Activated naive CD4-positive, alpha-beta T cell treated with anti-CD3 and anti-CD28 coated beads, Interleukin-2, amount 50 U/mL, for 72 hours (primary cell): ENCODE measurements around the gene RABGAP1L. TPM values are rescaled to one million over a fixed set of nuclear protein-coding genes. Genes with fewer than 3 reads are reported as not detected.
A peak's percentile ranks its signal among the peaks of the same experiment; 100 is the strongest.

Source experiments
- ATAC-seq, 2 donors: fragments of 150-1000 bp; cut with Tn5 transposase; 2 replicates each; pipeline ENCODE4 v1.10.0; 2021; ENCODE audit warnings: mild to moderate bottlenecking in 2 of 2, moderate library complexity in 2 of 2
- DNase-seq, 2 donors: peaks; one replicate each; pipeline ENCODE4 v3.0.0; 2021 to 2022; ENCODE audit warnings: low spot score in 2 of 2
- H3K27ac Mint-ChIP-seq, 2 donors: one replicate each; pipeline ENCODE4 v1.8.0; 2022; ENCODE audit warnings: mild to moderate bottlenecking in 2 of 2, mixed read lengths in 2 of 2
- H3K36me3 Mint-ChIP-seq, 2 donors: one replicate each; pipeline ENCODE4 v1.8.0; 2022; ENCODE audit warnings: mixed read lengths in 2 of 2
- H3K9me3 Mint-ChIP-seq, 2 donors: one replicate each; pipeline ENCODE4 v1.8.0; 2022; ENCODE audit warnings: mixed read lengths in 2 of 2
- total RNA-seq, 2 donors: library from RNA; stranded (reverse); gene quantifications; one replicate each; pipeline ENCODE4 v1.2.3, GENCODE V29; 2022

The RABGAP1L gene
- total RNA-seq, 2 donors from 2014 or later = 24.0 to 26.8 TPM

DNA sequence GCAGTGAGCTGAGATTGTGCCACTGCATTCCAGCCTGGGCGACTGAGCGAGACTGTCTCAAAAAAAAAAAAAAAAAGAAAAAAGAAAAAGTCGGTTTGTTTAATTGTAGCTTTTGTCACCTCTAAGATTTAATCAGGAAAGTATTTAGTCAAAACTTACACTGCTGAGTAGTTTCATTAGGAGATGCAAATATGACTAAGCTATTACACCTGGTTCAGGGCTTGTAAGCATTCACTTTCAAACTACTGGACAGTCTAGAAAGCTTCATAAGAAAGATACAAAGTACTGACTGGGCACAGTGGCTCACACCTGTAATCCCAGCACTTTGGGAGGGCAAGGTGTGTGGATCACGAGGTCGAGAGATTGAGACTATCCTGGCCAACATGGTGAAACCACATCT lies 764.5 kb downstream of the RABGAP1L start:
- Mint-ChIP-seq H3K36me3 (peaks cover 5 to 19% of the 10 kb centered on the region in 2 donors), H3K27ac (no peak overlapping the region), H3K9me3 (peaks cover 9 to 16% of the 10 kb centered on the region in 2 donors)
- ATAC-seq = peak in 1 of 2 donors; percentile 95
- DNase-seq = no peak

DNA sequence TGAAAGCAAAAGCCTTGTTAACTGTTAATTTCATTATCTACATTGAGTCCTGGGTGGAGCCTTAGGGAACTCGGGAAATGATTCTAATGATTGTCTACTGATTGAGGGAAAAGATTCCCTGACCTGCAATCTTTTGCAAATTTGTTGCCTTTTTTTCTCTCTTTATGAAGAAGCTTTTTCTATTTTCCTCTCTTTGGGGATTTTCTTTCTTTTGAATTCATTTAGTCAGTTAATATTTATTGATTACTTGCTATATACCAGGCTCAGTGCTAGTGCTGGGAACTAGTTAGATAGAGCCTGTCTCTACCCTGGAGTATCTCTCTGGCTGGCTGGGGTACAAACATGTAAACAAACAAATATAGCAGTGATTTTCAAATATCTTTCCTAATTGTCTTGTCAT lies 769.2 kb downstream of the RABGAP1L start:
- Mint-ChIP-seq H3K36me3 (peaks cover 5 to 8% of the 10 kb centered on the region in 2 donors), H3K9me3 (peaks cover 6 to 7% of the 10 kb centered on the region in 2 donors), H3K27ac (no peak overlapping the region)
- ATAC-seq (no peak), DNase-seq (no peak)

DNA sequence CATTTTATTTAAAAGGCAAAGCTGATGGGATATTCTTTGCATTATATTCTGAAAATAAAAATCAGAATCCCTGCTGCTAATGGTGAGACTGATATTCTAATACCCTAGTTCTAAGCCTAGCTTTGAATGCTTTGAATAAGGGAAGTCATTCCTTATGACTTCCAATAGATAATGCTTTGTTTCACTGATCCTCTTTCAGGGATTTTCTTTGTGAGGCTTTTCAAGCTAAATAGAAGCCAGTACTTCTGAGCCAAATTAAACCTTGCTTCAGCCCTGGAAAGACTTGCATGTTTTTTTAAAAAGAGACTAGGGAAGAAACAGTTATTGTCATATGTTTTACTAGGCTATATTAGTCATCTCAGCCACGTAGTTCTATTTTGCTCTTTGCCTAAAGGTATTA lies 771.9 kb downstream of the RABGAP1L start:
- ATAC-seq (no peak), DNase-seq (no peak)
- no peaks in the 10 kb centered on the region for H3K9me3 Mint-ChIP-seq
- H3K36me3 Mint-ChIP-seq = no peaks in the 10 kb centered on the region
- no peak overlapping the region for H3K27ac Mint-ChIP-seq

DNA sequence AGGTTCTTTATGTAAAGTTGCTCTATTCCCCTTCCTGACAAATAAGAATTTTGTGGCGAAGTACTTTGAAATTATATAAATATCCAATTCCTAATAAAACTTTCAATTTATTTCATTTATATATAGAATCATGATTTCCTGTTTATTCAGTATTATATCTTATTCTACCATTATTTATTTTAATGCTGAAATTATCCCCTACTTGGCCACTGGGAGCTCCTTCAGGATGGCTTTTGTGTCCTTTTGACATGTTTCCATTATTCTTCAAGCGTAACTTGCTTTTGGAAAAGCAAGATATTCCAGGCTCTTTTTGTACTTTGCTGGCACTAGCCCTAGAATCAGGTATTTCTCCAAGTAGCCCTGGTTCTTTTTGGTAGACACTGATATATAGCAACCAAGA lies 773.3 kb downstream of the RABGAP1L start:
- Mint-ChIP-seq H3K9me3 (no peaks in the 10 kb centered on the region), H3K27ac (no peak overlapping the region), H3K36me3 (no peaks in the 10 kb centered on the region)
- no peak for ATAC-seq
- no peak for DNase-seq

DNA sequence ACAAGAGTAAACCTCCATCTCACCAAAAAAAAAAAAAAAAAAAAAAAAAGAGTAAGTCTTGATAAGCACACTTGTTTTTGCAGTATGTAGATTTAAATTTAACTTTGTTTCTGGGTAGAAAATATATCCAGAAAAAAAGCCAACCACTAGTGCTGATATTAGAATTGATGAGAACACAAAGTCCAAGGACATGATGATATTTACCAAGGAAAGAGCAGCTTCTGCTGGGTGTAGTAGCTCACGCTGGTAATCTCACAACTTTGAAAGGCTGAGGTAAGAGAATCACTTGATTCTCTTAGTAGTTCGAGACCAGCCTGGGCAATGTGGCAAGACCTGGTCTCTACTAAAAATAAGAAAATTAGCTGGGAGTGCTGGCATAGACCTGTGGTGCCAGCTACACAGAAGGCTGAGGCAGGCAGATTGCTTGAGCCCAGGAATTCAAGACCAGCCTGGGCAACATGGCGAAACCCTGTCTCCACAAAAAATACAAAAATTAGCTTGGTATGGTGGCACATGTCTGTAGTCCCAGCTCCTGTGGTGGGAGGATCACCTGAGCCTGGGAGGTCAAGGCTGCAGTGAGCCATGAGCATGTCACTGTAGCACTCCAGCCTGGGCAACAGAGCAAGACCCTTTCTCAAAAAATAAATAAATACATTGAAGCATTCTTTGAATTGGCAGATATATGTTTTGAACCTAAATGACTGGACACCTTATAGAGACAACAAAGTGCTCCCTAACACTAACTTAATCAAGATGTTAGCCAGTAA lies 776.8 kb downstream of the RABGAP1L start:
- Mint-ChIP-seq H3K9me3 (no peaks in the 10 kb centered on the region), H3K36me3 (no peaks in the 10 kb centered on the region), H3K27ac (no peak overlapping the region)
- ATAC-seq = no peak
- no peak for DNase-seq

DNA sequence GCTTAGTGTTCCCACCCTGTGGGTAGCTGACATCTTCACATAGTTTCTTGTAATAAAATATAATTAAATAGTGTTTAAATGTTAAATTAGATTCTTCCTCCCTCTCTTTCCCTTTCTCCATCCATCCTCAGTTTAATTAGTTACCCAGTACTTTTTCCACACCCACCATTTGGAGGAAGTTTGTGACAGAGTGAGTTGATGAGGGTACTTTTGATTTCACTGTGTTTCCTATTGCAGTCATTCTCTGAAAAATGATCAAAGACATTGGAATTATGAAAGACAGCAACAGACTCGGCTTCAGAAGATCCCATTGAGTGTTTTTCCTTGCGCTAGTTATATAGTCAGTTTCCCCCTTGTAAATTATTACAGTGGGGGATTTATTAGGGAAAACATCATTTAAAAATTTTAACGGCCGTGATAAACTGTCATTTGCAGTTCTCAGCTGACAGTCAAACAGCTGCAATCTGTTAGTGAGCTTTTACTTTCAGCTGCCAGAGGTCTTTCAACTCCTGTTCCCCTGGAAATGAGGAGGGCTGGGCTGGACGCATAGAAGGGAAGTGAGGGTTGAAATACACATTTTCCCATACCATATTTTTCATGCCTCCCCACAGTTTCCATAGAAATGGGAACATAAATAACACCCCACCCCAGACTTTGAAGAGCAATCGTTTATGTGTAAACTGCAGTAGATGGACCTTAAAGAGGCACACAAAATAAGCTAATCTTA lies 779.1 kb downstream of the RABGAP1L start:
- DNase-seq (no peak), ATAC-seq (peak; percentile 74 to 88)
- no peaks in the 10 kb centered on the region for H3K9me3 Mint-ChIP-seq
- H3K36me3 Mint-ChIP-seq = no peaks in the 10 kb centered on the region
- peak overlapping the region; percentile 4 to 82 for H3K27ac Mint-ChIP-seq

DNA sequence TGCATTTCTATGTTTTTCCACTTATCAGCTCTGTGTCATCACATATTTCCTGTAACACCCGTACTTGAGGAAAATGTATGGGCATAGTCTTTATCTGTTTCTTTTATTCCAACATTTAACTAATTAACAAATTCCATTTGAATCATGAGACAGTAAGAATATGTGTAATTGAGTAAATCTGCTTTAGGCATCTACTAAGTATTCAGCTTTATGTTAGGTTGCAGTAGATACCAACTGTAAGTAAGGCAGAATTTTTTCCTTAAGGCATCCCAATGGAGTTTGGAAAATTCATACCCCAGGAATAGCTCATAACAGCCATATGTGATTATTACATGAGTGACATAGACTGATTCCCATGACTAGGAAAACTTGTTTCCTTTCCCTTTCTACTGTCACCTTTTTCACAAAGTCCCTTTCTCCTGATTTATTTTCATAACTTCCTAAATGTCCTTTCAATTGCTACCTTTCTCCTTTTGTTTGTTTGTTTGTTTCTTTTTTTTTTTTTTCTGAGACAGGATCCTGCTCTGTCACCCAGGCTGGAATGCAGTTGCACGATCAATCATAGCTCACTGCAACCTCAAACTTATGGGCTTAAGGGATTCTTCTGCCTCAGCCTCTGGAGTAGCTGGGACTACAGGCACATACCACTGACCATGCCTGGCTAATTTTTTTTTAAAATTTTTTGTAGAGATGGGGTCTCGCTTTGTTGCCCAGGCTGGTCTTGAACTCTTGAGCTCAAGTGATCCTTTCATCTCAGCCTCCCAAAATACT lies 780.6 kb downstream of the RABGAP1L start:
- Mint-ChIP-seq H3K36me3 (no peaks in the 10 kb centered on the region), H3K9me3 (no peaks in the 10 kb centered on the region), H3K27ac (no peak overlapping the region)
- DNase-seq (no peak), ATAC-seq (no peak)

DNA sequence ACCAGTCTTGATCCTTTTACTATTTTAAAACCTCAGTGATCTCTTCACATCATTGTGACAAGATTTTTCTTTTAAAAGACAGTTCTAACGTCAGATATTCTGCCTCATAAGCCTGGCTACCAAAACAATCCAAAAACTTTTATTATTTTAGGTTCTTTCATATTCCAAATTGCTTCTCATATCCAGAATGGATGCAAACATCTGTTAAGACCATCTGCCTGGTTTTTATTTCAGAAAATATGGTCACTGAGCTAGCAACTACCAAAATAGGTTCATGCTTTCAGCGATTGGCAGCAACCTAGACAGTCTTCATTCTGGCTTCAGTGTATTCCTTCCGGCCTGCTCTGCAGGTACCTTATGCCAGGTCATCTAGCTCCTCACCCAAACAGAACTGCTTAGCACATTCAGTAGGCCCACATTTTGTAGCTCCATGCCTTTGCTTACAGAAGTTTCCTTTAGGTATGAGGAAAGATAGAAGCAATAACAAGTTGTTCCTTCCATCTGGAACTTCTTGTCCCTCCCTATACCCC lies 781.4 kb downstream of the RABGAP1L start:
- ATAC-seq = no peak
- no peak for DNase-seq
- H3K36me3 Mint-ChIP-seq = no peaks in the 10 kb centered on the region
- no peak overlapping the region for H3K27ac Mint-ChIP-seq
- H3K9me3 Mint-ChIP-seq = no peaks in the 10 kb centered on the region

DNA sequence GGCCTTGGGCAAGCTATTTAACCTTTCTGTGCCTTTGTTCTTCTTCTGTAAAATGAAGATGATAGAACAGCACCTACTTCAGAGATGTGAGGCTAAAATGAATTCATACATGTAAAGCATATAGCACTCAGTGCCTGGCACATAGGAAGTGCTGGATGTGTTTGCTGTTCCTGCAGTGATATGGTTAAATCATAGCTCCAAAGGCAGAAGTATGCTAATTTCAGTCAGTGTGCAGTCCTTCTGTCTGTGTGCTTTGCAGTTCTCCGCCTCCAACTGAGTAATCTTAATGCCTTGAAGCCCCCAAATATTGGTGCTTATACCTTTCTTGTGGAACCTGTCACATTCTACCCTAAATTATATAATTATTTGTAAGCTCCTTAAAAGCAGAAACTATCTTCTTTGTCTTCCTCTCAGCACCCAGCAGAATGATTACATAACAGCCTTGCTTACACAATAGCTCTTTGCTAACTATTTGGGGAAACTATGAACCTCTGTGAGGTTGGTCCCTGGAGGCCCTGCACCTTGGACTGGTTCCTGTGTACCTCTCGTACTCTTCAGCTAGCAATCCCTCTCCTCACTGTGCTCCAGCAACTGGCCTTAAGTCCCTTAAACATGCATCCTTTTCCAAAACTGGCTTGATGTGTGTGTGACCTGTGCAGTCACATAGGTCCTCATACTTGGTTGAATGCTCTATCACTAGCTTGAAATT lies 783.4 kb downstream of the RABGAP1L start:
- DNase-seq (no peak), ATAC-seq (no peak)
- Mint-ChIP-seq H3K27ac (no peak overlapping the region), H3K36me3 (no peaks in the 10 kb centered on the region), H3K9me3 (no peaks in the 10 kb centered on the region)

DNA sequence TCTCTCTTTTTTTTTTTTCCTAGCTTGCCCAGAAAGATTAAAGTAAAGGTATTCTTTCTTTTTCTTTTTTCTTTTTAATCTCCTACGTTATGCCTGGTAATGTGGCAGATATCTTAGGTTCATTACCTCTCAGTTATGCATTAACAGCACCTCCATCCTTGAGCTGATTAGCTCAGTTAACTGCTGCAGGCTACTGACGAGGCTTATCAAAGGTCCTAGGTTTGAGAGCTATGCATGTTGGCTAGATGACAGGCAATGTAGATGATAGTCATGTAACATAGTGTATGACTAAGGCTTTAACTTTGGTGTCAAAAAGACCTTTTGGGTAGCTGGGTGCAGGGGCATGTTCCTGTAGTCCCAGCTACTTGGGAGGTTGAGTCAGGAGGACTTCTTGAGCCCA lies 786.7 kb downstream of the RABGAP1L start:
- Mint-ChIP-seq H3K9me3 (no peaks in the 10 kb centered on the region), H3K36me3 (no peaks in the 10 kb centered on the region), H3K27ac (no peak overlapping the region)
- no peak for DNase-seq
- no peak for ATAC-seq

DNA sequence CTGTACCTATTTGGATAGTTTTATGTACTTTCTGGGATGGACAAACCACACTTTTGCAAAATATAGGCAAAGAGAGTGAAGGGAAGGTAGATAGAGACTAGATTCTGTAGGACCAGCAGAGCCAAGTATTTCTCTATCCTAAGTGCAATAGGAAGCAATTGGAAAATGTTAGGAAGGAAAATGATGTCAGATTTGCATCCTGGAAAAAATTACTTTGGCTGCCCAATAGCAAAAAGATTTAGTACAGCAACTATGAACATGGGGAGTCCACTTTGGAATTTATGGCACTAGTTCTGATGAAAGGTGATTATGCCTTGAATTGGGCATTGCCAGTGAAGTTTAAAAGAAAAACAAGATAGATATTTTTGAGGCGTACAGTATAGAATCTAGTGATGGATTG lies 789.7 kb downstream of the RABGAP1L start:
- DNase-seq = no peak
- Mint-ChIP-seq H3K9me3 (no peaks in the 10 kb centered on the region), H3K36me3 (no peaks in the 10 kb centered on the region), H3K27ac (no peak overlapping the region)
- no peak for ATAC-seq

DNA sequence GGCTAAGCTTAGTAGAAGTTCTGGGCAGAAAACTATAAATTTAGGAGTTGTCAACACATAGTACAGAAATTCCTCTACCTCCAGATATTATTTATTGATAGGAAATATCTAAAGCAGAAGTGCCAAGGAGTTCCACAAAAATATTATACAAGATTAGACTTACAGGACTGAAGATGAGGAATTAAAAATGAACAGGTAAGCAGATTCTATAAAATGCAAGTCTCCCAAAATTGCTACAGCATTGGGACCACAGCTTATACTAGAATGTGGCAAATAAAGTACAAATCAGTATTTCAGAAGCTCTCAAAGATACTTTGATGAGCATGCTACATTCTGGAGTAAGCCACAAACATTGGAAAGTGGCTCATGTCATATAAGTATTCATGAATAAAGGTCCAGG lies 790.3 kb downstream of the RABGAP1L start:
- Mint-ChIP-seq H3K36me3 (no peaks in the 10 kb centered on the region), H3K27ac (no peak overlapping the region), H3K9me3 (no peaks in the 10 kb centered on the region)
- no peak for ATAC-seq
- no peak for DNase-seq

DNA sequence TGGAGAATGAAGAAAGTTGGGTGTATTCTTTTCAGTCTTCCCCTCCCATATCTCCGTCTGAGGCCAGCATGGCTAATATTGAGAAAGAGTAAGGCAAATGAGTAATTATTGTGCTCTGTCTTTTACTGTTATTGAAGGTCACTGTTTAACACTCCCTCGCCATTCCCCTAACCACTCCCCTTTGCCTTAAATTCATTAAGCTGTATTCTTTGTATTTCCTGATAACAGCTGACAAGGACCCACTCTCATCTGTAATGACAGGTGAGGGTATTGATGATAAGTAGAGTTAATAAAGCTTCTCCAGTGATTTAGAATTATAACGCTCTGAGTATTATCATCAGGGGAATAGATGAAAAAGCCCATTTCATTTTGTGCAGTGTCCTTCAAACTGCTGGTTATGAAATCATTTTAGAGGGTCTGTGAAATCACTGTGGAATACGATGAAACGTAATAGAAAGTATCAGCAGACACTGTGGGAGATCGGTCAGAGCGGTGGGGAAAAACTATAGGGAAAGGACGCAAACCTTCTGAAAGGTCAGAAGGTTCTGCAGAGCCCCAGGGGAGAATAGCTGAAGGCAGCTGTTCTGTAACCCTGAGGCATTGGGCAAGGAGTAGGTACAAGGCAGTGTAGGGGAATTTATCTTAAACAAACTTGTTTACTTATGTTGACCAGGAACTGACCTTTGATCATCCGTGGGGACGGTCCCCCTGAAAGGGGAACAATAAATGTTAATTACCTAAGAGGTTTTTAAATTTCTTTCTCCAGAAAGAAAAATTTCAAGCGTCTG lies 794.2 kb downstream of the RABGAP1L start:
- no peak for ATAC-seq
- Mint-ChIP-seq H3K36me3 (no peaks in the 10 kb centered on the region), H3K9me3 (no peaks in the 10 kb centered on the region), H3K27ac (no peak overlapping the region)
- DNase-seq = no peak

DNA sequence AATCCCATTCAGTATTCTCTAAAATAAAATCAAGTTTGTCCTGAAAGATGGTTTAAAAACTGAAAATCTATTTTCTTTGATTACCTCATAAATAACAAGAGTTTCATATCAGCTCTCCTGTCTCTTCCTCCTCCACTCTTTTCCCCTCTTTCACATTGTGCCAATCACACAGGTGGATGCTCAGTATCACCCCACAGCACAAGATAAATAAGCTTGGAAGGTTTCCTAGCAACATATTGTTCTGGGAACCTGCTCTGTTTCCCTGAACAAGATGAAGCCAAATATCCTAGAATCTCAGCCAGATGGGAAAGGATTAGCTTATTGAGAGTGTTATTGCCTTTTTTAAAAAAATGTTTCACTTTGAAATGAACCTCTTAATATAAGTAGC lies 794.7 kb downstream of the RABGAP1L start:
- H3K9me3 Mint-ChIP-seq = no peaks in the 10 kb centered on the region
- ATAC-seq (no peak), DNase-seq (no peak)
- no peak overlapping the region for H3K27ac Mint-ChIP-seq
- no peaks in the 10 kb centered on the region for H3K36me3 Mint-ChIP-seq

DNA sequence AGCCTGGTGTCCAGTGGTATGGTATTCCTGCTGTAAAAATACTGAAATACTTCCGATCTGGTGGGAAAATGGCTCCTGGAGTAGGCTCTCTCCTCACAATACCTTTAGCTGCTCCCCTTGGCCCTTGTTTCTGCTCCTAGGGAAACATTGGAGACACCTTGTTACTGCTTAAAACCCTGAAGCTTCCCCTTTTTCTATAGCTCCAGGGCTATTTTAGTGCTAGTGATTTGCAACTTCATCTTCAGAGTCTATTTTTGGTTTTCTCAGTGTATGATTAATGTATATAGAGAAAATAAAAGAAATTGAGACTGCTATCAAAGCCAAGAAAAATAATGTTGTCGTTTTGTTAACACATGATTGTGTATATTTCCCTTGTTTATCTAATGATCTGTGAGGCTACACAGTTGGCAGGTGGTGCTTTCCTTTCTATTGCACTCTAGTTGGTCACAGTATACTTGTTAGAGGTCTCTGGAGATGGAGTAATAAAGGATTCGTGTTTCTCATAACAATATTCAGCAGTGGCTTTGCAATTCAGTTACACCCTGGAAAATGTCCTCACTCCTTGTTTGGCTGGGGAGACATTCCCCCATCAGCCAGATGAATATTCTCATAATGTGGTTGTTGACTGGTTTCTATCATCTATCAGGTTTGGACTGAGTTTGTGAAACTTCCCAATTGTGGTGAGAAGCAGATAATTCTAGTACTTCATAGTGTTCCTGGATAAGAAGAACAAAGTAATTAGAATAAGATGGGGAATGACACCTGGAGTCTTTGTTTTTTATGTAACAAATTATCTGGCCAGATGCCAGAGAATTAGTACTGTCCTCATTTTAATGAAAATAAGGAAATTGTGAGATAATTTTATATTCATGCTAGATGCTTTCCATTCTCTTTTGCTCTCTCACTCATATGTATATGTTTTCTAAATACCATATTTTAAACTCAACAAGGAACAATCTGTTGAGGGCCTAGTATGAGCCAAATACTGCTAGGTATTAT lies 795.6 kb downstream of the RABGAP1L start:
- DNase-seq (no peak), ATAC-seq (no peak)
- Mint-ChIP-seq H3K9me3 (no peaks in the 10 kb centered on the region), H3K27ac (no peak overlapping the region), H3K36me3 (no peaks in the 10 kb centered on the region)
